OCI-LY3 (cell line): Measurements from ENCODE around the gene ASCL5.

ENCODE experiments used
- H2AFZ ChIP-seq: fragments of 200-600, 300-600 bp; shearing (Covaris generic); 2 replicates; pipeline ENCODE4 v1.6.0; 2014; ENCODE audit warnings: antibody characterized with exemption, low read depth, low read length
- H3K27ac ChIP-seq: fragments of 200-600, 300-600 bp; sonication (generic); 2 replicates; pipeline ENCODE4 v1.5.1; 2014; ENCODE audit warnings: mild to moderate bottlenecking, low read length, moderate library complexity, mixed read lengths
- H3K27me3 ChIP-seq: fragments of 200-600, 300-600 bp; sonication (generic); 2 replicates; pipeline ENCODE4 v1.6.1; 2014; ENCODE audit warnings: low read depth, low read length, mixed read lengths
- H3K36me3 ChIP-seq: fragments of 200-600, 300-600 bp; sonication (generic); replicated peaks from 2 replicates; pipeline ENCODE3; 2014; ENCODE audit warnings: low read depth, low read length, mixed read lengths
- H3K4me1 ChIP-seq: fragments of 300-600, 200-600 bp; sonication (generic); 2 replicates; pipeline ENCODE4 v1.6.1; 2014; ENCODE audit warnings: low read length, mixed read lengths
- H3K4me2 ChIP-seq: fragments of 200-600, 300-600 bp; sonication (generic); 2 replicates; pipeline ENCODE4 v1.6.1; 2014; ENCODE audit warnings: low read length, mixed read lengths
- H3K4me3 ChIP-seq: fragments of 300-600, 200-600 bp; sonication (generic); 2 replicates; pipeline ENCODE4 v1.5.1; 2014; ENCODE audit warnings: antibody characterized with exemption, mild to moderate bottlenecking, low read length, moderate library complexity
- H3K79me2 ChIP-seq: fragments of 300-600, 200-600 bp; shearing (Covaris generic); 2 replicates; pipeline ENCODE4 v1.6.1; 2014; ENCODE audit warnings: mild to moderate bottlenecking, low read length, mixed read lengths
- H3K9ac ChIP-seq: fragments of 300-600, 200-600 bp; shearing (Covaris generic); 2 replicates; pipeline ENCODE4 v1.6.0; 2014; ENCODE audit warnings: mild to moderate bottlenecking, low read length, moderate library complexity
- H3K9me3 ChIP-seq: fragments of 200-600, 300-600 bp; shearing (Covaris generic); 2 replicates; pipeline ENCODE4 v1.6.1; 2014; ENCODE audit warnings: low read length, mixed read lengths; ENCODE audit not compliant: insufficient read depth
- H4K20me1 ChIP-seq: fragments of 200-600, 300-600 bp; sonication (generic); 2 replicates; pipeline ENCODE4 v1.6.1; 2016; ENCODE audit warnings: low read length, mixed read lengths; ENCODE audit not compliant: insufficient read depth
- EZH2phosphoT487 ChIP-seq: fragments of 200-600 bp; shearing (Covaris generic); IDR thresholded peaks from 2 replicates; pipeline ENCODE4 v1.6.1; 2018; ENCODE audit warnings: antibody characterized with exemption, mixed run types, low read depth
- TF ChIP-seq, protein P1 (sequence below): fragments of 200-600, 300-600 bp; sonication (generic); IDR thresholded peaks from 2 replicates; pipeline ENCODE4 v1.5.1; 2014; ENCODE audit warnings: antibody characterized with exemption, low read length, low read depth

Gene ASCL5

DNA sequence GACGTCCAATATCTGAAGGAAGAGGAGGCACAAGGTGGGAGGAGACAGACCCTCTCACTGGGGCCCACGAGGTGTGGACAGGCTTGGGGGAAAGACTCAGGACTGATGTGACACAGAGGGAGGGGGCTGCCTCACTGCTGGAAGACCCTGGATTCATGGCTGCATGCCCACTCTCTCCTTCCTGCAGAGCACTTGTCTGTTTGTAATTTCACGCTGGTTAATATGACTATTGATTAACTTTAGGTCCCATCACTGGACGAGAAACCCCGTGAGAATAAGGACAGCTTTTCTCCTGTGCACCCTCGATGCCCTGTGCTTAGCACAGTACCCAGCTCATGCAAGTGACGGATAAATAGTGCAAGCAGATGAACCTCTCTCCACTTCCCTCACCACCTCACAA lies 49.9 kb downstream of the ASCL5 start:
- Histone ChIP-seq H3K36me3 (no peaks in the 10 kb centered on the region), H3K9ac (no peak overlapping the region)
- TF ChIP-seq EZH2phosphoT487, result no peak
- TF ChIP-seq, protein P1, sequence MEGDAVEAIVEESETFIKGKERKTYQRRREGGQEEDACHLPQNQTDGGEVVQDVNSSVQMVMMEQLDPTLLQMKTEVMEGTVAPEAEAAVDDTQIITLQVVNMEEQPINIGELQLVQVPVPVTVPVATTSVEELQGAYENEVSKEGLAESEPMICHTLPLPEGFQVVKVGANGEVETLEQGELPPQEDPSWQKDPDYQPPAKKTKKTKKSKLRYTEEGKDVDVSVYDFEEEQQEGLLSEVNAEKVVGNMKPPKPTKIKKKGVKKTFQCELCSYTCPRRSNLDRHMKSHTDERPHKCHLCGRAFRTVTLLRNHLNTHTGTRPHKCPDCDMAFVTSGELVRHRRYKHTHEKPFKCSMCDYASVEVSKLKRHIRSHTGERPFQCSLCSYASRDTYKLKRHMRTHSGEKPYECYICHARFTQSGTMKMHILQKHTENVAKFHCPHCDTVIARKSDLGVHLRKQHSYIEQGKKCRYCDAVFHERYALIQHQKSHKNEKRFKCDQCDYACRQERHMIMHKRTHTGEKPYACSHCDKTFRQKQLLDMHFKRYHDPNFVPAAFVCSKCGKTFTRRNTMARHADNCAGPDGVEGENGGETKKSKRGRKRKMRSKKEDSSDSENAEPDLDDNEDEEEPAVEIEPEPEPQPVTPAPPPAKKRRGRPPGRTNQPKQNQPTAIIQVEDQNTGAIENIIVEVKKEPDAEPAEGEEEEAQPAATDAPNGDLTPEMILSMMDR, result no peak

DNA sequence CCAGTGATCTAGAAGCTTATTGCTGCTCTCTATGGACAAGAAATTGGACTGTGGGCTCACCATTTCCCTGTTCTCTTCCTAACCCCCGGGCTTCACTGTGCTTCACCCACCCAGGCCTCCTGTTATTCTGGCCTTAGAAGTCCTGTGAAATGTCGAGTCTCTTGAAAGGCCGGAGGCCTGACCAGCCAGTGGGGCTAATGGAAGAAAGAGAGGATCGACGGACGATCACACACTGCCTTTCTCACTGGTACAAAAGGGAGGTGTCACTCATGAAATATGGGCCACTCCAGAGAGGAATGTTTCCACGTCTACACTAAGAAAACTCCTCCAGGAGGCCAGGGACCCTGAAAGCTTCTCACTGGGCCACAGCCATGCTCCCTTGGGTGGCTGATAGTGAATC lies 50.9 kb downstream of the ASCL5 start:
- Histone ChIP-seq H4K20me1 (no peaks in the 10 kb centered on the region), H3K36me3 (no peaks in the 10 kb centered on the region), H3K9me3 (no peaks in the 10 kb centered on the region), H3K27me3 (peaks cover 16% of the 10 kb centered on the region), H3K9ac (no peak overlapping the region), H3K79me2 (no peaks in the 10 kb centered on the region), H3K27ac (no peak overlapping the region), H3K4me2 (no peak overlapping the region), H3K4me1 (peaks cover 4% of the 10 kb centered on the region; the same call in 1 of the 2 replicates), H2AFZ (no peak overlapping the region), H3K4me3 (no peak overlapping the region)
- TF ChIP-seq, protein P1, result no peak
- TF ChIP-seq EZH2phosphoT487, result no peak

More for the DNA sequence above, 49.9 kb downstream of the ASCL5 start:
- Histone ChIP-seq H4K20me1 (no peaks in the 10 kb centered on the region), H3K4me3 (no peak overlapping the region), H2AFZ (no peak overlapping the region), H3K9me3 (no peaks in the 10 kb centered on the region), H3K4me1 (no peaks in the 10 kb centered on the region), H3K4me2 (no peak overlapping the region), H3K27ac (no peak overlapping the region), H3K79me2 (no peaks in the 10 kb centered on the region), H3K27me3 (peaks cover 6% of the 10 kb centered on the region; the same call in 1 of the 2 replicates)

DNA sequence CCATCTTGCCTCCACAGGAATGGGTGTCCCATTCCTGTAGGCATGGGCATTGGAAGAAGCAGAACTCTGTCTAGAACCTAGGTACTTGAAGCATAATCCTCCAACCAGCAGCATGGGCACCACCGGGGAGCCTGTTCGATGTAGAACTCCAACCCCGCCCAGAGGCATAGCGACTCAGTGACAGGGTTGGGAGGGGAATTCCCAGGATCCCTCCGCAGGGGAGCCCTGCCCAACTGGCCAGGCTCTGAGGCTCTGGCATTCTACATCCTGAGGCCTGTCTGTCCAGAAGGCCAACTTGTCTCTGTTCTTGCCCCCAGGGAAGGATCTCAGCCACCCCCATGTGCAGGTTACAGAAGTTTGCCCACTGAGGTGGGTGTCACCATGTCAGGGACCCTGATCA lies 53.0 kb downstream of the ASCL5 start:
- H3K4me3 ChIP-seq, result no peak overlapping the region
- peaks cover 7% of the 10 kb centered on the region; the same call in 1 of the 2 replicates for H3K4me1 ChIP-seq
- no peak for TF ChIP-seq EZH2phosphoT487
- TF ChIP-seq, protein P1, result no peak
- no peaks in the 10 kb centered on the region for H3K9me3 ChIP-seq
- H3K4me2 ChIP-seq, result no peak overlapping the region
- H3K9ac ChIP-seq, result no peak overlapping the region
- H3K36me3 ChIP-seq, result no peaks in the 10 kb centered on the region
- H2AFZ ChIP-seq, result no peak overlapping the region
- H3K27me3 ChIP-seq, result peaks cover 36% of the 10 kb centered on the region
- no peak overlapping the region for H3K27ac ChIP-seq
- no peaks in the 10 kb centered on the region for H3K79me2 ChIP-seq
- H4K20me1 ChIP-seq, result no peaks in the 10 kb centered on the region

DNA sequence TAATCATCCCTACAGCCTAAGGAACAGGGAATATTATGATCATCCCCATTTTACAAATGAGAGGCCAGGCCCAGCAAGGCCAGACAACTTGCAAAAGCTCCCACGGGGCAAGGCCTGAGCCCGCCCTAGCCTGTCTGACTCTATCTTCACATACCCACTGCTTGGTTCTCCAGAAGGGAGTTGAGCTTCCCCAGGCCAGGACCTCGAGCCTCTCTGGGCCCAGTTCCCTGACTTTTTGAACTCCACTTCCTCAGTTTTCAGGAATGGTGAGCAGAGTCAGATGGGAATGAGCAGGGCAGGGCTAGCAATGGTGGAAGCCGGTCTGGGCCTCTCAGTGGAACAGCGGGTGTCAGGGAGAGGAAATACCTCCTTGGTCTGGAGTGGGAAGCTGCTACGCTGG lies 54.1 kb downstream of the ASCL5 start:
- peaks cover 39% of the 10 kb centered on the region for H3K27me3 ChIP-seq
- H3K4me2 ChIP-seq, result no peak overlapping the region
- no peaks in the 10 kb centered on the region for H4K20me1 ChIP-seq
- no peak overlapping the region for H3K9ac ChIP-seq
- no peak overlapping the region for H3K4me3 ChIP-seq
- no peaks in the 10 kb centered on the region for H3K79me2 ChIP-seq
- no peaks in the 10 kb centered on the region for H3K9me3 ChIP-seq
- no peak overlapping the region for H3K27ac ChIP-seq
- H3K4me1 ChIP-seq, result peaks cover 7% of the 10 kb centered on the region; the same call in 1 of the 2 replicates
- TF ChIP-seq, protein P1, result no peak
- no peak for TF ChIP-seq EZH2phosphoT487
- H3K36me3 ChIP-seq, result no peaks in the 10 kb centered on the region
- no peak overlapping the region for H2AFZ ChIP-seq
